GM21619 (cell line): Measurements from ENCODE around the gene IFI27L2.
"Not testable (repeated sequence)": the region's sequence is repeated elsewhere in the genome, so short reads cannot be mapped to it uniquely, and the experiment has no call there.

ENCODE experiments used
- ATAC-seq: cut with Tn5 transposase; IDR thresholded peaks from one replicate; pipeline ENCODE4 v1.9.1; 2021; ENCODE audit not compliant: unreplicated experiment

IFI27L2 gene, protein sequence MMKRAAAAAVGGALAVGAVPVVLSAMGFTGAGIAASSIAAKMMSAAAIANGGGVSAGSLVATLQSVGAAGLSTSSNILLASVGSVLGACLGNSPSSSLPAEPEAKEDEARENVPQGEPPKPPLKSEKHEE

DNA sequence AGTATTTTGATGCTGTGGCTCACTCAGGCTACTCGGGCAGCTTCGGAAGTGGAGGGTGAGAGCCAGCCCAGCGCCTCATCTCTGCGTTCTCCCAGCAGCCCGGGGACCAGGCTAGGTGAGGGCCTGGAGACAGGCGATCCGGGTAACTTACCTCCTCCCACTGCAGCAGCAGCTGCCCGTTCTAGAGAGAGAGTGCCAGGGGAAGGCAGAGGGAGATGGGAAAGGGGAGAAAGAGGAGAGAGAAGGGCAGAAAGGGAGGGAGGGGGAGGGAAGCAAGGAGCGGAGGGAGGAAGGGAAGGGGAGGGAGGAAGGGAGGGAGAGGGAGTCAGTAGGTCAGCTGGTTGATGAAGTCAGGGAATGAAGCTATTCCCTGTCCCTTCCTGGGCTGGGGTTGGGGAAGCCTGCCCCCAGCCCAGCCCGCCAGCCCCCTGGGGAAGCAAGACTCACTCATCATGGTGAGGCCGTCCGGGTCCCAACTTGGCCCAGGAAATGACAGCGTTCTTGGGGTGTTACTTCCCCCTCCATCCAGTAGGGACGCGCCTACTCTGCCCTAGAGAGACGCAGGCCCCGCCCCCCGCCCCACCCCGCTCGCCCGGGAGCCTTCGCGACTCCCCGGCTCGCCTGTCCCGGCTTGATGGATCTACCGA is at the start of gene IFI27L2:
Gene IFI27L2 (minus strand): TSS at position 494 of the 647 bp plus-strand sequence. CDS start 40 bp downstream, at position 454.
- peak; percentile 93 for ATAC-seq

DNA sequence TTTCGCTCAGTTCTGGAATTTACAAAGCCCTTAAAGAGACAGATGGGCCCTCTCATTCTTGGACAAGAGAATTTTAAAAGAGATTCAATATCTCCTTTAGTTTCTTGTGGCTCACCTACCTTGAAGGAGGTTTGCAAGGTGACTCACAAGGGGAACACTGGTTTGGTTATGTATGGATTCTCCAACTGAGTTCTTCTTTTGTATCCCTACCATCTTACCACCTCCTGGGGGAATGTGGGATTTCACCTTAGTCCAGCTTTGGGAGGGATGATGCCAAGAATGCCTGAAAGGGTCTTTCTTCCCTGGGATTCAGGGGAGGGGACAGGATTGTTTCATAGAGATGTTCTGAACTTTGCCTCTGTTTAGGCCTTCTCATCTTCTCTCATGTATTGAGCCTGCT is 48.4 kb upstream of the IFI27L2 start:
- no peak for ATAC-seq

DNA sequence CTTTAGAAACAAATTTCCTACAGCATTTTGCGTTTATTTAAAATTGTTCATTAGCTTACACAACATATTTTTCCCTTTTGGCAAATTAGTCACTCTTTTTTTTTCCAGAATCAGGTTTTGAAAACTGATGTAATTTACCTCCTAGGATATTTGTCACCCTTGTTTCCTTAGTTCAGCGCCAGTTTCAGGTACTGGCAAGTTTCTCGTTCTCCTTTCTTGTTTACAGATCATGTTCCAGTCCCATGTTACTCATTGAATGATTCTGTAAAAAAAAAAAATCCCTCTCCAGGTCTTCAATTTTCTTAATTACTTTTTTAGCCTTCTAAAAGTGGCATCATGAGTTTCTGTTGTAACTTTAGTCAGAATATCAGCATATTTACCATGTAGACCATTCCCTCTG is 47.4 kb upstream of the IFI27L2 start:
- ATAC-seq: no peak

DNA sequence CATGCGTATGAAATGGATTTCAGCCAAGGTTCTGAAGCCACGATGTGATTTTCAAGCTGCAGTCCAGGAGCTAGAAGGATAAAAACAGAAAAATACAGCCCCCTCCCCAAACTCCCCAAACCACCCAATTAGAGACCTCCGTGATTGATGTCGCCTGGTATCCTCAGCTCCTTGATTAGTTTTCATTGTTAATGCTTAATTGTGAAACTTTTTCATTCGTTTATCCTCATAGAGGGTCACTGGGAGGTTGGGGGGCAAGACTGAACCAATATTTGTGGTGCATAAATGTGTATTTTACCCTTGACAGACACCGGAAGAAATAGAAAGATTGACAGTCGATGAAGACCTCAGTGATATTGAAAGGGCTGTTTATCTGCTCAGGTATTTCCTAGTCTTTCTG is 46.3 kb upstream of the IFI27L2 start:
- no peak for ATAC-seq

DNA sequence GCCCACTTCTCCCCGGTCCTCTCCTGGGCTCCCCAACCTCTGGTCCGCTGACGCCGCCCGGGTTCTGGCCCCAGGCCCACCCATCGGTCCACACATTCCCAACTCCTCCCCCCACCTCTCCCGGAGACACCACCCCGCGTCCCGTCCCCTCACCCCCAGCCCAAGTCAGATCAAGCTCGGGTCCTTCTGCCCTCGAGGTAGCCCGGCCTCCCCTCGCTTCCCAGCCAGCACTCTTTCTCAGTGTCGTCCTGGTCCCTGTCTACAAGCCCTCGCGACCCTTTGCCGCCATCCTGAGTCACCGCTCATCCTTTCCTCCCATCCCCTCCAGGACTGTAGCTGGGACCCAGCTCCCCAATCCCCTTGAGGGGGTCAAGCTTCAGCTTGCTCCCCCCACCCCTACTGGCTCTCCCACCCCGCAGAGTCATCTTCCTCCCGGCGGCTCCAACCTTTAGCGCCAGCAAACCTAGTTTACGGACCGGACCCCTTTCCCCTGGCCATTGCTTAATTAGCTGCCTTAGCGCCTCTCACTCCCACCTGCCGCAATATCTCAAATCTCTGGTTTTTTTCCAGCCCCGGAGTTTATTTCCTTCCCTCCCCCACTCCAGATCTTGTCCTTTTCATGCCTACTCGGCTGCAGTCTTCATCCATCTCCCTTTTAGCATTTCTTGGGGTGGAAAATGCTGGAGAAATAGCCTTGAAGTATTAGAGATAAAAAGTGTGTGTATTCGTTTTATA is 45.8 kb upstream of the IFI27L2 start:
- no peak for ATAC-seq

DNA sequence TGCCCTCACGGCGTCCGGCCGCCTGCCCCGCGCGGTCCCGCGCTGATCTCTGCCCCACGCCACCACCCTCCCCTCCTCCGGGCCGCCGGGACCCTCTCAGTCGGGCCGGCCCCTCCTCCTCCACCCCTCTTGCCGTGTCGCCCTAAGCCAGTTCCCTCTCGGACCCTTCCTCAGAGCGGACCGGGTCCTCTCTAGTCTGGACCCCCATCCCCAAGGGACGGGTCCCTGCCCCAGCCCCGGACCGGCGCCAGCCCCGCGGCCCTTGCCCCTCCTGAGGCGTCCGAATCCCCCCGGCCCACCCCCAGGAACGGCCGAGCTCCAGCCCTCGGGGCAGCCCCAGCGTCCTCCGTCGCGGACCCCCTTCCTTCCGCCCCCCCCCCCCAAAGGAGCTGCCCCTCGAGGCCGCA is 45.2 kb upstream of the IFI27L2 start:
- no peak for ATAC-seq

DNA sequence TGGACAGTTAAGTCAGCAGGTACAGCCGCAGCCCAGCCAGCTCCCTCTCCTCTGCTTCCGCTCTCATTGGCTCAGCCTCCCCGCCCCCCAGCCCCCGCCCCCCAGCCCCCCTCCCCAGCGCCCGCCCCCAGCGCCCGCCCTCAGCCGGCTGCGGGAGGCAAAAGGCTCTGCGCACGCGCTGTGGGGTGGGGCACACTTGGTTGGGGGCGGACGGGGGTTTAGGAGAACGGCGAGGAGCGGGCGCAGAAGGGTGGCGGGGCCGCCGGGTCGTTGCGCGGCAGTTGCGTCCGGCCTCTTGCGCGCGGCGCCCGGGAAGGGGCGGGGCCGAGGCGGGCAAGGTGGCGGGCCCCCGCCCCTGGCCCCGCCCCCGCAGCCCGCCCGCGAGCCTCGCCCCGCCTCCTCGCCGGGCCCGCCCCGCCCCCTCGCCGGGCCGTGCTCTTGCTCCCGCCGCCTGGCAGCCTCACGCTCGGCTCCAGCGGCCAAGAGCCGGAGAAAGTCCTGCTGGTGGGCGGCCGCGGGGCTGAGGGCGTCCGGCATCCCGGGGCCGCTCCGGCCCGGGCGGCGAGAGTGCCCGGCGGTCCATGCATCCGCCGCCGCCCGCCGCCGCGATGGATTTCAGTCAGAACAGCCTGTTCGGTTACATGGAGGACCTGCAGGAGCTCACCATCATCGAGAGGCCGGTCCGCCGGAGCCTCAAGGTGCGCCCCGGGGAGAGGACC is 44.6 kb upstream of the IFI27L2 start, which contains the start of gene PPP4R4:
Gene PPP4R4 (plus strand): TSS at position 438 of the 719 bp plus-strand sequence. CDS start 144 bp downstream, at position 582.
- peak; percentile 82 for ATAC-seq

DNA sequence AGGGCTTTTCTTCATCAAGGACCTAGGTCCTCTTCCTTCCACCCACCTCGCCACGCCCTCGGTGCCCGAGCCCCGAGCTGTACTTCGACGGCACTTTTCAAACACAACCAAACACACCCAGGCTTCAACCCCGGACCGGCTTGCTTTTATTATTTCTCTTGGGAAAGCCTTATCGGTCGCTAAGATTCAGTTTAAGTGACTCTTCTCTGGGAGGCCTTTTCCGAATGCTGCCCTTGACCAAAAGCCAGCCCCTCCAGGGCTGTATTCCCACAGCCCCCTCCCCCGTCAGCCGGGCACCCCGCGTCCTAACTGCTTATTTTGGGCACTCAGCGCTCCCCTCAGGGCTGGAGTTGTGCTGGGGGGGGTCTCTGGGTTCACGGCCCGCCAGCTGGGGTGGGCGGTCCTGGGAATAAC is 44.1 kb upstream of the IFI27L2 start:
- ATAC-seq: no peak

DNA sequence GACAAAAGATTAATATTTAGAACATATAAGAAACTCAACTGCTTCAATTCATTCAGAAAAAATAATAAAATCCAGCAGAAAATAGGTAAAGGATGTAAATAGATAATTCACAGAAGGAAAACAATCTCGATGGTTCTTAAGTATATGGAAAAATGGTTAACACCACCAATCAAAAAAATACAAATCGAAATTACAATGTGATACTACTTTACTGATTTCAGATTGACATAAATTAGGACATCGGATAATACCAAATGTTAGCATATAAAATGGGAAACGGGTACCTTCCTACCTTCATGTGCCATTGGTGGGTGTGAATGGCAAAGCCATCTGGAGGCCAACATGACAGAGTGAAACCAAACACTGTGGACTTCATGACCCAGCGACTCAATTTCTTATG is 43.1 kb upstream of the IFI27L2 start:
- no peak for ATAC-seq

DNA sequence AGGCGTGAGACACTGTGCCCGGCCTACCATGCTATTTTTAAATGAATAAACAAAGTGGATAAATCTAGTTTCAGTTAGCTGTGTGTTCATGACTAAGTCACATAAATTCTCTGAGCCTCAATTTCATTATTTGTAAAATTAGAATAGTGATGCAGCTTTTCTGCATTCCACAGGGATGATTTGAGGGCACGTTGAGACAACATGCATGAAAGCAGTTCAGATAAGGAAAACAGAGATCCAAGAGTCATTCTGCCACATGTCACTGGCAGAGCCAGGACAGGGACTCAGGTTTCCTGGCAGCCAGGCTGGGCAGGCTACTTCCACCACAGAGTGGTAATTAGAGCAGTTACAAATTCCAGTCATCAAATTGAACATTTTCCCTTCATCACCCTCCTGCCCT is 41.8 kb upstream of the IFI27L2 start:
- ATAC-seq: no peak

DNA sequence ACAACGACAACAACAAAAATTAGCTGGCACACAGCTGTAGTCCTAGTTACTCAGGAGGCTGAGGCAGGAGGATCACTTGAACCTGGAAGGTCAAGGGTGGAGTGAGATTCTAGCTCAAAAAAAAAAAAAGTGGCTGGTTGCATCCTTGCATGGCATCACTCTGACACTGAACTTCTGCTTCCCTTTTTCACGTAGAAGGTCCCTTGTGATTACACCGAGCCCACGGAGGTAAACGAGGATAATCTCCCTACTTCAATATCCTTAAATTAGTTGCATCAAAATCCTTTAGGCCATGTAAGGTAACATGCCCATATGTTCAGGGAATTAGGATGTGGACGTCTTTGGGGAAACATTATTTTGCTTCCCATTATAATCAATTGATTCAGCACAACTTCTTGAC is 40.7 kb upstream of the IFI27L2 start:
- ATAC-seq: no peak

DNA sequence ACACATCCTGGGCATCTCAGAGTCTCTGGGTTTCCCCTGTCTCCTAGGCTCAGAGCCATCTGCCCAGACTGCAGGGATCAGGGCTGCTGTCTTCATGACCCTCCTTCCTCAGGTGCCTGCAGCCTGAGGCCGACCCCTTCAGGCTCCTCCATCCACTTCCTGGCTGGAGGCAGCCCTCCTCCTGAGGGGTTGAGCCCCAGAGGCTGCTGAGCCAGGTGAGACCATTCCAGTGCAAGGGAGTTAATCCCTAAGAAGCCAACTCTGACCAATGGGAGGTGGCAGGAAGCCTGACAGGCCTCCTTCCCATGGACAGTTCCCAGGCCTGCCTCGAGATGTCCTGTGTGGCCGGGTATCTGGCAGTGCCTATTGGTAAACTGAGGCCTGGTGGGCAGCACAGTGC is 36.3 kb upstream of the IFI27L2 start:
- no peak for ATAC-seq

DNA sequence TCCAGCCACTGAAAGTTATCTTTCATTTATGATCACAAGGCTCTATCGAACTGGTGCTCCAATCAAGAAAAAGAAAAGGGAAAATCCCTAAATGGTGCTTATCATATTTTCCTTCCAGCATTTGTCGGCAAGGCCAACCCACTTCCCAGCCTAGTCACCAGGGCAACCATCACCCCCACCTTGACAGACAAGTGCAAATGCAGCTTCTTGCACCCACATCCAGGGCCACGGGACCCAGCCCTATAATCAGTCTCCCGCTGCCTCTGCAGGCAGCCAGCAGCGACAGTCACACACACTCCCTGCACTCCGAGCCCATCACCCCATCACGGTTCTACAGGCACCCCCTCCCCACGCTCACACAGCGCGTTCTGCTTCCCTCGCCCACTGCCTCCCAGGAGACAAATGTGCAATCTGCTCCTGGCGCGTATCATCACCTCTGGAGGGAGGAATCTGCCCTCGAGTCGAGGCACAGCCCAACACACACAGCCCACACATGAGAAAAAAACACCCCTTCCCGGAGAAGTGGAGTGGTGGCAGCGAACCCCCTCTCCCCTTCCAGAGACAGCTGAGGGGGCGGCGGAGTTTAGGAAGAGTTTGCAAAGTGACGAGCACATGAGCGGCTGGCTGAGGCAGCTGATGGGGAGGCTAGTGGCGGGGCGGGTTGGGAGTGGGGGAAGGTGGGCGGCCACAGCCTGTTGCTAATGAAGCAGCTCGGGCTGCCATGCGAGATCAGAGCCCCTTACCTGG is 35.5 kb upstream of the IFI27L2 start:
- ATAC-seq: no peak

DNA sequence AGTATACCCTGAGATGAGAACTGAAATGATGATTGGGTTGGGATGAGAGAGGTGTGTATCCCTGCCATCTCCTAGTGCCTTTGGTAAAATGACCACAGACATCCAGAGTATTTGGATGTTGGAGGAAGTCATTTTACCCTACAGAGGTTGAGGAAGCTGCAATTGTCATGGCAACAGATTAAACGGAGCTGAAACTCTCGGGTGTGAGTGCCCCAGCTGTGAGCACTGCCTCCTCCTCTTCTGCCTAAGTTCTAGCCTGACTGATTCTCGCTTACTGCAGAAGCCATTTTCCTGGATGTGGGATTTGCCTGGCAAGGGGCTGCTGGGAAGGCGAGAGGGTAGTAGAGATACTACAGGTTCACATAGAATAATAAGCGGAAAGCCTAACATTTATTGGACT is 34.4 kb upstream of the IFI27L2 start:
- no peak for ATAC-seq

DNA sequence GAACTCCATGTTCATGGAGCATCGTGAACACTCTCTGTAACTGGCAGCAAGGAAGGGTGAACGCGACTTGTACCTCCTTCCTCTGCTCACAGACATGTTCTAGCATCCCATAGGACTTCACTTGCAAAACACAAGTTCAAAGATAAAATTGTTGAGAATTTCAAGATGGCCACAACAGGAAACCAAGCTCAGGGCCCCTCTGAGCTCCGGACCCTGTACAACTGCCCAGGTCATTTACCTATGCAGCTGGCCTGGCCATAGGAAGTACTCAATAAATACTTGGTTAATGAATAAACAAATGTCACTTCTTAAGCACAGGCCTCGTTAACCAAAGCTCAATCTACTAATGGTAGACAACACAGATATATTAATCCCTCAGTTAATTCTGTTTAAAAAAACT is 33.1 kb upstream of the IFI27L2 start:
- ATAC-seq: no peak

DNA sequence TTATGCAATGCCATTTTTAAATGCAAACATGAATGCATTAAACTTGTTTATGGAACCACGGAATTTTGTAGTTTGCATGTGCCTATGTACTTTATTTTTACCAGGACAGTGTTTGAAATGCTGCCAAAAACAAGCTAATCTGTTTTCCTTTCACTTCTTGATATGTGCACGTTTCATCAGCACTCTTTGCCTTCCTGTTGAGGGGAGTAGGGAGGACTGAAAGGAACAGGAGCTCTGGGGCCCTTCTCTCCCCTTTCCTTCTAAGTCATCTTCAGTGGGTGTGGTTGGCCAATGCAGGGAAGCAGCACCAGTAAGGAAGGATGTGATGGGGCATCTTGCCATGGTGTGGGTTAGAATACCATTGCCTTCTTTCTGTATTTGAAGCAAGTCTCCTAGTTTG is 32.6 kb upstream of the IFI27L2 start:
- no peak for ATAC-seq

DNA sequence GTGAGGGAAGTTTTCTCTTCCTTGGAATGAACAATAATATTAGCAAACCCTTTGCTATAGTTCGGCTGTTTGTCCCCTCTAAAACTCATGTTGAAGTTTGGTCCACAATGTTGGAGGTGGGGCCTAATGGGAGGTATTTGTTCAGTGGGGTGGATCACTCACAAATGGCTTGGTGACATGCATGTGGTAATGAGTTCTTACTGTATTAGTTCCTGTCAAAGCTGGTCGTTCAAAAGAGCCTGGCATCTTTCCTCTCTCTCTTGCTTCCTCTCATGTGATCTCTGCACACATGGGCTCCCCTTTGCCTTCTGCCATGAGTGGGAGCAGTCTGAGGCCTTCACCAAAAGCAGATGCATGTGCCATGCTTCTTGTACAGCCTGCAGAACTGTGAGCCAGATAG is 31.7 kb upstream of the IFI27L2 start:
- no peak for ATAC-seq

DNA sequence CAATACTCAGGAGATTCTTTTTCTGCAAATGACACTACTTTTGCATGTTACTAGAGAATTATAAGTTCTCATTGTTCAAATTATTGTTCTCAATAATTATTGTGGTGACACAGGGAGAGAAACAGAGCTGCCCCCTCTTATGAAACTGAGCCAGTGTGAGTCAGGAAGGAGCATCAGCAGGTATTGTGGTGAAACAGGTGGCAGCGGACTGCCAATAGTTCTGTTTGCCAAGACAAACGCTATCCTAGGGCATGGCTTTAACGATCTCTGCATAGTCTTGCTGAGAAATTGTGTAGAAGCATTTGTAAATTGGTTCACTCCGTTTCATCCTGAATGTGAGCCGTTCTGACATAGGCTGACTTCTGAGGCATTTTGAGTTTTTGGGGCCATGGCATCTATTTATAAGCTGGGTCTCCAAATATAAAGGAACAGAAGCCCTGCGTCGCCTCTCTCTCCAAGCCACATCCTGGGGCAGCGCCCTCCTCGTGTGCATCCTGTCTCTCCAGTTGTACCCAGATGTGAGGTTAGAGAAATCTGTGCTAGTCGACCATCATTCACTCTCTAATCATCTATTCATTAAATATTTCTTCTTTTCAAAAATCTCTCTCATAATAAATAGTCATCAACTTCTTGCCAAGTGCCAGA is 29.0 kb upstream of the IFI27L2 start:
- ATAC-seq: no peak

DNA sequence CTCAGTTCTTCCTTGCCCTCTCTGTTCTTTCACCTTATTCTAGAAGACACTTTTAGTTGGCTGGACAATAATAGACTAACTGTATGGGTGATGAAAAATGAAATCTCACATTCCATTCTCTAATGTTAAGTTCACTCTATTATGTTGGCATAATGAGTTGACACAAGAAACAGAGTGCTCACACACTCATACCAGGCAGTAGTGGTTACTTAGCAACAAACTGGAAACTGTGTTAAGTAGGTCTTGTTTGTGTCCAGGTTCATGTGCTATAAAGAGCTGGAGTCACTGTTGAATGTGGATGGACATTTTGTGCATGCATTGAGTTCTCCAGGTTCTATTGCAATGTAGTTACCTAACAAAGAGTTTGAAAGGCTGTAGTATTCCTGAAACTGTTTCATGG is 27.8 kb upstream of the IFI27L2 start:
- no peak for ATAC-seq

DNA sequence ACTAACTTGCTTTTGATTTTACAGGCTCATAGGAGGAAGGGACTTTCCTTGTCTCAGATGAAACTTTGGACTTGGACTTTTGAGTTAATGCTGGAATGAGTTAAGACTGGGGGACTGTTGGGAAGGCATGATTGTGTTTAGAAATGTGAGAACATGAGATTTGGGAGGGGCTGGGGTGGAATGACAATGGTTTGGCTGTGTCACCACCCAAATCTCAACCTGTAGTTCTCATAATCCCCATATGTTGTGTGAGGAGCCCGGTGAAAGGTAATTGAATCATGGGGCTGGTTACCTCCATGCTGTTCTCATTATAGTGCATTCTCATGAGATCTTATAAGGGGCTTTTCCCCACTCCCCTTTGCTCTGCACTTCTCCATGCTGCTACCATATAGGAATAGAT is 26.7 kb upstream of the IFI27L2 start:
- ATAC-seq: not testable (repeated sequence)
